Osteoblast (primary cell): ENCODE measurements around the gene XXYLT1. TPM values are rescaled to one million over a fixed set of nuclear protein-coding genes. Genes with fewer than 3 reads are reported as not detected.
A peak's percentile ranks its signal among the peaks of the same experiment; 100 is the strongest.

ENCODE experiments used
- DNase-seq: peaks from one replicate; pipeline ENCODE4 v3.0.0; 2011; ENCODE audit warnings: low spot score, mixed read lengths; ENCODE audit not compliant: insufficient read length; ENCODE audit errors: missing footprints
- H2AFZ ChIP-seq: 2 replicates; pipeline ENCODE4 v1.6.0; 2011; ENCODE audit warnings: mild to moderate bottlenecking, low read length
- H3K27ac ChIP-seq: 2 replicates; pipeline ENCODE4 v1.5.1; 2011; ENCODE audit warnings: mild to moderate bottlenecking, low read depth, low read length, moderate library complexity
- H3K27me3 ChIP-seq: 2 replicates; pipeline ENCODE4 v1.6.0; 2012; ENCODE audit warnings: mild to moderate bottlenecking, control low read depth, inconsistent platforms, low read length, moderate library complexity; ENCODE audit not compliant: insufficient read depth
- H3K36me3 ChIP-seq: 2 replicates; pipeline ENCODE4 v1.5.1; 2011; ENCODE audit warnings: mild to moderate bottlenecking, low read length, control low read depth, moderate library complexity; ENCODE audit not compliant: insufficient read depth
- H3K4me1 ChIP-seq: 2 replicates; pipeline ENCODE4 v1.5.1; 2011; ENCODE audit warnings: mild to moderate bottlenecking, low read length, control low read depth, moderate library complexity; ENCODE audit not compliant: insufficient read depth
- H3K4me2 ChIP-seq: 2 replicates; pipeline ENCODE4 v1.6.0; 2011; ENCODE audit warnings: mild to moderate bottlenecking, low read length; ENCODE audit not compliant: insufficient read depth
- H3K4me3 ChIP-seq: fragments of 200-600 bp; sonication (generic); 3 replicates; pipeline ENCODE4 v1.5.1; 2012; ENCODE audit warnings: mild to moderate bottlenecking, low read length, inconsistent platforms; ENCODE audit not compliant: insufficient read depth
- H3K79me2 ChIP-seq: 2 replicates; pipeline ENCODE4 v1.6.0; 2012; ENCODE audit warnings: mild to moderate bottlenecking, low read length, control low read depth, inconsistent platforms; ENCODE audit not compliant: insufficient read depth
- H3K9me3 ChIP-seq: 2 replicates; pipeline ENCODE4 v1.5.1; 2011; ENCODE audit warnings: low read depth, low read length, control low read depth
- H4K20me1 ChIP-seq: 2 replicates; pipeline ENCODE4 v1.6.0; 2012; ENCODE audit warnings: mild to moderate bottlenecking, low read length, control low read depth; ENCODE audit not compliant: insufficient read depth
- total RNA-seq: library from RNA; depleted of rRNA; stranded (reverse); fragments of >200 nt; gene quantifications from 2 replicates; pipeline ENCODE4 v1.2.3, GENCODE V29; 2012
- TF ChIP-seq, protein P1 (sequence below): IDR thresholded peaks from 2 replicates; pipeline ENCODE4 v1.5.1; 2011; ENCODE audit warnings: mild to moderate bottlenecking, low read depth, low read length, moderate library complexity; ENCODE audit errors: extremely low read depth

The XXYLT1 gene
- total RNA-seq, 1 donor, result 28.2 TPM

DNA sequence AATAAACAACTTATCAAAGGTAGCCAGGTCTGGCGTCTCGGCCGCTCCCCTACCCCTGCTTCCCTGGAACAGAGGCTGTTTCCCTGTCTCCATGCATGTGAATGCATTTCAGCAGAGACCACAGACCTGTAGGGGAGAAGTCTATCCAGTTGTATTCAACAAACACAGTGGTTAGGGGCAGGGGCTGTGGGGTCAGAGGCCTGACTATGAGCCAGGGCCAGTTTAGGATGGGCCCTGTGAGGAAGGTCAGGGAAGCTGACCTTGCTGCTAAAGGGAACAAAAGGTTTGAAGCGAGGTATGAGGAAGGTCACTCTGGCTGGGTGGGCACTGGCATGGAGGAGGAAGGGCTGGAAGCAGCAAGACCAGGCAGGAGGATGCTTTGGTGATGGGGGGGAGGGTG, 184.6 kb downstream of the XXYLT1 start:
- H3K9me3 ChIP-seq, result no peaks in the 10 kb centered on the region
- H3K79me2 ChIP-seq, result no peaks in the 10 kb centered on the region
- H2AFZ ChIP-seq, result no peak overlapping the region

DNA sequence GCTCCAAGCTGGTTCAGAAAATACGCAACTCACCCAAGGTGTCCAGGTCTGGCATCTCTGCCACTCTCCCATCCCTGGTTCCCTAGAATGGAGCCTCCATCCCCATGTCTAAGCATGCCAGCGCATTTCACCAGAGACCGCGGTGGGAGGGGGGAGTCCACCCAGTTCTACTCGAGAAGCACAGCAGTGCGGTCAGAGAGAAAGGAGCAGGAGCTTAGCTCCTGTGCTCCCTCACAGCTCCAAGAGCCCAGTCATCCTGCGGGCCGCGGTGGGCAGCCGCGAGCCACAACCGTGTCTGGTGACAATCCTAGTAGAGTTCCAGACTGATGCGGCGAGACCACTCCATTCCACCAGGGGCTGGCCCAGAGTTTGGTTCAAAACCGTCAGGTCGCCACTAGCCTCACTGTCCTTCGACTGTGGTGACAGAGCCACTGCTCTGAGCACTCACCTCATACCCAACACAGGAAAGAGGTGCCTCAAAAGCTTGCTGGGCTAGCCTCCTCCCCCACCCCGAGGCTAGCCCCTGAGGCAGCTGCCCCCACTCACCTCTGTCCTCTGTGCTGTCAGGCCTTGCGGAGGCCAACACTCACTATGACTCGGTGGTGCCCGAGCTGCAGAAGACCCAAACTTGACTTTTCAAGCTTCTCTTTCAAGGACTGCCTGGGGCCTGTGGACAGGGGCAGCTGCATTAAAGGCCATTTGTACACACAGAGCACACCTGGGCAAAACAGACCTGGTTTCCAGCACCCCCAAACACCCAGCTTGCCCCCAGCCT, 185.4 kb downstream of the XXYLT1 start:
- Histone ChIP-seq H3K9me3 (no peaks in the 10 kb centered on the region), H3K4me3 (no peak overlapping the region), H3K79me2 (no peaks in the 10 kb centered on the region), H2AFZ (no peak overlapping the region), H4K20me1 (no peaks in the 10 kb centered on the region), H3K36me3 (no peaks in the 10 kb centered on the region), H3K4me2 (no peak overlapping the region), H3K27me3 (no peaks in the 10 kb centered on the region), H3K4me1 (no peaks in the 10 kb centered on the region), H3K27ac (no peak overlapping the region)
- peak; percentile 78 for DNase-seq
- TF ChIP-seq, protein P1, sequence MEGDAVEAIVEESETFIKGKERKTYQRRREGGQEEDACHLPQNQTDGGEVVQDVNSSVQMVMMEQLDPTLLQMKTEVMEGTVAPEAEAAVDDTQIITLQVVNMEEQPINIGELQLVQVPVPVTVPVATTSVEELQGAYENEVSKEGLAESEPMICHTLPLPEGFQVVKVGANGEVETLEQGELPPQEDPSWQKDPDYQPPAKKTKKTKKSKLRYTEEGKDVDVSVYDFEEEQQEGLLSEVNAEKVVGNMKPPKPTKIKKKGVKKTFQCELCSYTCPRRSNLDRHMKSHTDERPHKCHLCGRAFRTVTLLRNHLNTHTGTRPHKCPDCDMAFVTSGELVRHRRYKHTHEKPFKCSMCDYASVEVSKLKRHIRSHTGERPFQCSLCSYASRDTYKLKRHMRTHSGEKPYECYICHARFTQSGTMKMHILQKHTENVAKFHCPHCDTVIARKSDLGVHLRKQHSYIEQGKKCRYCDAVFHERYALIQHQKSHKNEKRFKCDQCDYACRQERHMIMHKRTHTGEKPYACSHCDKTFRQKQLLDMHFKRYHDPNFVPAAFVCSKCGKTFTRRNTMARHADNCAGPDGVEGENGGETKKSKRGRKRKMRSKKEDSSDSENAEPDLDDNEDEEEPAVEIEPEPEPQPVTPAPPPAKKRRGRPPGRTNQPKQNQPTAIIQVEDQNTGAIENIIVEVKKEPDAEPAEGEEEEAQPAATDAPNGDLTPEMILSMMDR, result no peak

More for the DNA sequence above, 184.6 kb downstream of the XXYLT1 start:
- Histone ChIP-seq H3K36me3 (no peaks in the 10 kb centered on the region), H3K27ac (no peak overlapping the region), H3K4me2 (no peak overlapping the region), H3K4me3 (no peak overlapping the region), H3K4me1 (no peaks in the 10 kb centered on the region), H3K27me3 (no peaks in the 10 kb centered on the region), H4K20me1 (no peaks in the 10 kb centered on the region)
- DNase-seq, result peak; percentile 78
- TF ChIP-seq, protein P1, result no peak

DNA sequence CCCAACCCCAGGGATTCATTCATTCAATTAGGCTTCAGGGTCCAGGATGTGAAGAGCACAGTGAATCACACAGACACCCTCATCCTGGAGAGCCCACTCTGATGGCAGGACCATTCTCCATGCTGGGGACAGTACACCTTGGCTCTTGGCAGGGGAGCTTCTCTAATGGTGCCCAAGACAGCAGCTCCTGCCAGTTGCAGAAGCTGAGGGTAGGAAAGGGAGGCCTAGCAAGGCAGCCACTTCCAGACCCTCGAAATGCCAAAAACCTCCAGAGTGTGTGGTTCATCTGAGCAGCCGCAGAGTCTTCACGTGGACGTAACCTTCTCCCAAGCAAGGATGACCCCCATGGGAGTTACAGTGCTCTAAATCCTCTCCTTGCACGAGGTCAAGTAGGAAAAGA, 186.2 kb downstream of the XXYLT1 start:
- no peak overlapping the region for H3K27ac ChIP-seq

DNA sequence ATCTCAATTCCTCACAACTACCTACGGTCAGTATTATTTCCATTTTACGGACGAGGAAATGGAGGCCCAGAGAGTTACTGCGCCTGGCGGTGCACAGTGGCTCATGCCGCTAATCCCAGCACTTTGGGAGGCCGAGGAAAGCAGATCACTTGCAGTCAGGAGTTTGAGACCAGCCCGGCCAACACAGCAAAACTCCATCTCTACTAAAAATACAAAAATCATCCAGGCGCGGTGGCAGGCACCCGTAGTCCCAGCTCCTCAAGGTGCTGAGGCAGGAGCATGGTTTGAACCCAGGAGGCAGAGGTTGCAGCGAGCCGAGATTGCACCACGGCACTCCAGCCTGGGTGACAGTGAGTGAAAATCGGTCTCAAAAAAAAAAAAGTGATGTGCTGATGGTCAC, 187.3 kb downstream of the XXYLT1 start:
- no peak for DNase-seq
- TF ChIP-seq, protein P1, result no peak

More for the DNA sequence above, 186.2 kb downstream of the XXYLT1 start:
- H3K9me3 ChIP-seq, result no peaks in the 10 kb centered on the region
- peak; percentile 75 for DNase-seq
- H3K4me2 ChIP-seq, result no peak overlapping the region
- TF ChIP-seq, protein P1, result no peak
- no peaks in the 10 kb centered on the region for H3K27me3 ChIP-seq
- H3K4me1 ChIP-seq, result no peaks in the 10 kb centered on the region
- no peaks in the 10 kb centered on the region for H3K36me3 ChIP-seq
- H2AFZ ChIP-seq, result no peak overlapping the region
- no peaks in the 10 kb centered on the region for H3K79me2 ChIP-seq
- H3K4me3 ChIP-seq, result no peak overlapping the region
- H4K20me1 ChIP-seq, result no peaks in the 10 kb centered on the region

More for the DNA sequence above, 187.3 kb downstream of the XXYLT1 start:
- Histone ChIP-seq H3K9me3 (no peaks in the 10 kb centered on the region), H3K4me1 (no peaks in the 10 kb centered on the region), H2AFZ (no peak overlapping the region), H3K27me3 (no peaks in the 10 kb centered on the region), H4K20me1 (no peaks in the 10 kb centered on the region), H3K79me2 (no peaks in the 10 kb centered on the region), H3K27ac (no peak overlapping the region), H3K4me2 (no peak overlapping the region), H3K4me3 (no peak overlapping the region), H3K36me3 (no peaks in the 10 kb centered on the region)
